Endothelial cell of umbilical vein (primary cell): Measurements from ENCODE around the gene MLLT11. TPM values are rescaled to one million over a fixed set of nuclear protein-coding genes. Genes with fewer than 3 reads are reported as not detected.

ENCODE experiments used
- BruUV-seq: library from RNA; stranded (reverse); fragments of 400-500 nt; replicated peaks from 2 replicates; lab custom pipeline; 2021; lab: Mats Ljungman, UMichigan
- CTCF ChIA-PET: fragments of 300-600, 350-600 bp; sonication (Branson Sonifier 250); formaldehyde crosslinking; loops from one replicate; lab custom pipeline; 2021; ENCODE audit warnings: antibody characterized with exemption, inconsistent platforms; lab: Charles Lee
- POLR2A ChIA-PET: fragments of 300-600, 350-600 bp; sonication (Branson Sonifier 250); formaldehyde crosslinking; loops from one replicate; lab custom pipeline; 2021; ENCODE audit warnings: antibody characterized with exemption, inconsistent platforms; lab: Charles Lee
- DNase-seq: peaks from one replicate; pipeline ENCODE4 v3.0.0-alpha.2; 2011; ENCODE audit warnings: low read depth, low spot score
- FAIRE-seq: peaks from 2 replicates; lab custom pipeline; 2011; peaks lifted over from hg19 to GRCh38; lab: Jason Lieb, UNC
- H2AFZ ChIP-seq: 2 replicates; pipeline ENCODE4 v1.6.0; 2012; ENCODE audit warnings: low read depth, low read length, control low read depth, inconsistent platforms
- H3K27ac ChIP-seq: 2 replicates; pipeline ENCODE4 v1.5.1; 2011; ENCODE audit warnings: low read depth, mild to moderate bottlenecking, control low read depth, low read length, moderate library complexity; ENCODE audit not compliant: insufficient read depth
- H3K27me3 ChIP-seq, 2 experiments: 2 replicates each; pipeline versions ENCODE4 v1.6.0 to v1.6.1; 2011; ENCODE audit warnings: low read length in 2 of 2, mixed read lengths in 1 of 2; ENCODE audit not compliant: control insufficient read depth in 2 of 2, insufficient read depth in 2 of 2
- H3K36me3 ChIP-seq, 2 experiments: 2 replicates in 1 of 2; 3 replicates in 1 of 2; pipeline ENCODE4 v1.5.1; 2011; ENCODE audit warnings: low read length in 2 of 2, mild to moderate bottlenecking in 1 of 2, moderate library complexity in 1 of 2; ENCODE audit not compliant: control insufficient read depth in 2 of 2, insufficient read depth in 2 of 2; ENCODE audit errors: extremely low read depth in 1 of 2
- H3K4me1 ChIP-seq: 3 replicates; pipeline ENCODE4 v1.5.1; 2011; ENCODE audit warnings: mild to moderate bottlenecking, low read length; ENCODE audit not compliant: control insufficient read depth, insufficient read depth; ENCODE audit errors: extremely low read depth
- H3K4me2 ChIP-seq: 2 replicates; pipeline ENCODE4 v1.6.1; 2011; ENCODE audit warnings: low read length, control low read depth, mixed read lengths; ENCODE audit not compliant: insufficient read depth
- H3K4me3 ChIP-seq, 3 experiments: fragments of 200-600 bp in 1 of 3; sonication (generic), shearing (Covaris generic) in 1 of 3; replicated peaks in 1 of 3; 2 replicates each; pipeline ENCODE4 v1.5.1; 2011 to 2016; ENCODE audit warnings: control low read depth in 3 of 3, low read length in 3 of 3, mild to moderate bottlenecking in 2 of 3, inconsistent platforms in 1 of 3, low read depth in 1 of 3, moderate library complexity in 1 of 3; ENCODE audit not compliant: insufficient read depth in 1 of 3
- H3K79me2 ChIP-seq: 2 replicates; pipeline ENCODE4 v1.6.0; 2012; ENCODE audit warnings: low read length, inconsistent platforms; ENCODE audit not compliant: control insufficient read depth, insufficient read depth
- H3K9ac ChIP-seq: replicated peaks from 2 replicates; pipeline ENCODE3; 2011; ENCODE audit warnings: low read length, control low read depth; ENCODE audit not compliant: insufficient read depth; ENCODE audit errors: extremely low read depth
- H3K9me1 ChIP-seq: replicated peaks from 3 replicates; pipeline ENCODE4 v1.6.0; 2011; ENCODE audit warnings: mild to moderate bottlenecking, low read length; ENCODE audit not compliant: control insufficient read depth, insufficient read depth; ENCODE audit errors: extremely low read depth
- H3K9me3 ChIP-seq: replicated peaks from 2 replicates; pipeline ENCODE4 v1.5.1; 2012; ENCODE audit warnings: low read length, inconsistent platforms; ENCODE audit not compliant: control insufficient read depth, insufficient read depth
- H4K20me1 ChIP-seq: replicated peaks from 2 replicates; pipeline ENCODE3; 2011; ENCODE audit warnings: mild to moderate bottlenecking, low read length; ENCODE audit not compliant: control insufficient read depth, insufficient read depth; ENCODE audit errors: extremely low read depth
- EZH2 ChIP-seq: IDR thresholded peaks from 2 replicates; pipeline ENCODE4 v1.6.1; 2012; ENCODE audit warnings: borderline replicate concordance, low read depth, mild to moderate bottlenecking, moderate library complexity, low read length, inconsistent platforms; ENCODE audit not compliant: severe bottlenecking
- FOS ChIP-seq: IDR thresholded peaks from 2 replicates; pipeline ENCODE4 v1.6.1; 2011; ENCODE audit warnings: mild to moderate bottlenecking, low read length, moderate library complexity, borderline replicate concordance; ENCODE audit not compliant: insufficient read depth
- GATA2 ChIP-seq: IDR thresholded peaks from 2 replicates; pipeline ENCODE4 v1.7.0; 2011; ENCODE audit warnings: low read depth, mild to moderate bottlenecking, moderate library complexity, mixed read lengths, low read length; ENCODE audit not compliant: insufficient read length, insufficient read depth
- JUN ChIP-seq: IDR thresholded peaks from 2 replicates; pipeline ENCODE4 v1.6.1; 2011; ENCODE audit warnings: borderline replicate concordance, low read depth; ENCODE audit not compliant: insufficient read length, insufficient read depth
- MYC ChIP-seq: IDR thresholded peaks from one replicate; pipeline ENCODE4 v1.6.1; 2011; ENCODE audit warnings: mild to moderate bottlenecking, low read depth, low read length
- POLR2A ChIP-seq: IDR thresholded peaks from 2 replicates; pipeline ENCODE4 v1.6.1; 2012; ENCODE audit warnings: low read depth, mild to moderate bottlenecking, control low read depth, low read length
- POLR2AphosphoS5 ChIP-seq: IDR thresholded peaks from 2 replicates; pipeline ENCODE4 v1.6.1; 2012; ENCODE audit warnings: low read depth, mild to moderate bottlenecking, control low read depth, low read length, moderate library complexity; ENCODE audit not compliant: insufficient read depth
- dilution Hi-C: fragments of 300-500 bp; cut with MboI; formaldehyde crosslinking; loops from one replicate; pipeline ENCODE4 v1.15.0; 2019; ENCODE audit warnings: low sequenced_read_pairs; ENCODE audit not compliant: extremely low pct_ligation_motif_present
- intact Hi-C: fragments of 100-400 bp; cut with micrococcal nuclease; formaldehyde crosslinking; loops from one replicate; pipeline ENCODE4 v1.10.0; 2022
- polyA plus RNA-seq, 4 experiments: library from polyadenylated mRNA; depleted of rRNA in 3 of 4; stranded (reverse) in 3 of 4; unstranded in 1 of 4; fragments of >200 nt; gene quantifications; 2 replicates each; pipeline versions ENCODE4 v1.2.1 to v1.2.3, GENCODE V29; 2011 to 2012; ENCODE audit warnings: missing spikeins in 1 of 4
- total RNA-seq: library from RNA; stranded (reverse); gene quantifications from 2 replicates; pipeline ENCODE4 v1.2.3, GENCODE V29; 2021
- TF ChIP-seq, protein P1 (sequence below): IDR thresholded peaks from 2 replicates; pipeline ENCODE4 v1.6.1; 2011; ENCODE audit not compliant: insufficient read depth, insufficient read length
- TF ChIP-seq, protein P2 (sequence below), 2 donors: IDR thresholded peaks; 1 replicate in 1 of 2; 2 replicates in 1 of 2; pipeline ENCODE4 v1.5.1; 2011; ENCODE audit warnings: low read length in 2 of 2, mild to moderate bottlenecking in 2 of 2, moderate library complexity in 2 of 2, control low read depth in 1 of 2, inconsistent platforms in 1 of 2, low read depth in 1 of 2; ENCODE audit not compliant: insufficient read depth in 1 of 2; ENCODE audit errors: extremely low read depth in 1 of 2

The MLLT11 gene
- total and polyA plus RNA-seq, 2 donors (not counting 3 experiments of a cell fraction or from before 2014, with no cell fraction given) = 25.2 to 26.5 TPM

DNA sequence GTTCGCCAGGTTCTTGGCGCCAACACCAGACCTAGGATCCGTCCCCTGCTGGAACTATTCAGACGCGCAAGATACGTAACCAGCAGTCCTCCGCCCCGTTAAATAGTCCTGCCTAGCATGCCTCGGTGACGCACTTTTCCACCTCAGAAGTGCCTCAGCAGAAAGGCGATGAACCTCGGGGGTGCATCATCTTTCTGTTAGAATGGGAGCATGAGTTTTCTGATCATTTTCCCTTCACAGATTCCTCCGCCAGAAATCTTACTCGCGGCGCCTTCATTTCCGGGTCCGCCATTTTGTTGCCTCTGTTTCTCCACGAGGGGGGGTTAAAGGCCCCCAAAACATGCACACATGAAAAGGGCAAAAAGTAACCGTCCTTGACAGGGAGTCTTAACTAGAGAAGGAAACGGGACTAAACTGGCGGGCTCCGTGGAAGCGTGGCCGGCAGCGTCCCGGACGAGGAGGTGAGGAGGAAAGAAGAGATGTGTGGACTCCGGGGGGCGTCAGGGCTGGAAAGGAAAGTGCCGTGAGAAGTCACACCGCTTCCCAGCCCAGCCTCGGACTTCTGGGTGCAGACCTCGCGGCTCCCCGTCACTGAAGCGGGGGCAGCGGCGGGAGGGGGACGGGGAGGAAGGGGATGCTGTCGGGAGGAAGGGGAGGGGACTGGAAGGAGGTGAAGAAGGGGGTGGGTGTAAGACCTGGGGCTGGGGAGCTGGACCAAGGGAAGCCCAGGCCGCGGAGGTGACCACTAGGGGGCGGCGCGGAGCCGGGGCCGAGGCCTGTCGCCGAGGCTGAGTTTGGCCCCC is 10.5 kb downstream of the MLLT11 start, which contains the start of gene GABPB2:
Gene GABPB2, plus strand, starts transcription at position 288 of the 803 bp plus-strand sequence. CDS start 17,429 bp downstream, outside the sequence.
- intact Hi-C loops (loop anchor here (1.0 to 2.0 kb wide), 7 partner anchors 9 to 181 kb away; partner anchors contain the start of genes PRUNE1, SCNM1, SEMA6C and TNFAIP8L2), dilution Hi-C loops (no loop called here)
- Histone ChIP-seq H3K4me3 (peak within 1 kb of the TSS; percentile 44 to 73 (median 62)), H3K27me3 (no peaks in the 10 kb centered on the region), H3K4me1 (no peaks in the 10 kb centered on the region), H3K9me3 (no peaks in the 10 kb centered on the region), H3K36me3 (peaks cover 0 to 5% of the 10 kb centered on the region in 2 experiments), H3K4me2 (peak within 1 kb of the TSS; percentile 15), H3K27ac (peak within 1 kb of the TSS; percentile 80), H4K20me1 (no peaks in the 10 kb centered on the region), H3K9ac (peak within 1 kb of the TSS; percentile 84), H2AFZ (peak within 1 kb of the TSS; percentile 7), H3K9me1 (no peaks in the 10 kb centered on the region), H3K79me2 (peaks cover 21% of the 10 kb centered on the region)
- CTCF ChIA-PET = interaction anchor here (0.6 to 3.0 kb wide), 17 partner anchors 11 to 181 kb away, joined by 3 to 39 read pairs (median 5); partner anchors contain the start of genes C1orf56, CDC42SE1, LYSMD1 and MINDY1
- DNase-seq = peak; percentile 95
- POLR2A ChIA-PET = interaction anchor here (0.7 to 1.8 kb wide), 3 partner anchors 8 to 85 kb away, joined by 3 to 5 read pairs (median 3); partner anchors contain the start of gene MLLT11
- peak; percentile 85 for FAIRE-seq
- TF ChIP-seq POLR2AphosphoS5 (peak; percentile 84), GATA2 (no peak), JUN (no peak), EZH2 (no peak), FOS (no peak), POLR2A (no peak), MYC (peak; percentile 51)
- TF ChIP-seq, protein P1, sequence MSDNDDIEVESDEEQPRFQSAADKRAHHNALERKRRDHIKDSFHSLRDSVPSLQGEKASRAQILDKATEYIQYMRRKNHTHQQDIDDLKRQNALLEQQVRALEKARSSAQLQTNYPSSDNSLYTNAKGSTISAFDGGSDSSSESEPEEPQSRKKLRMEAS = no peak
- TF ChIP-seq, protein P2, sequence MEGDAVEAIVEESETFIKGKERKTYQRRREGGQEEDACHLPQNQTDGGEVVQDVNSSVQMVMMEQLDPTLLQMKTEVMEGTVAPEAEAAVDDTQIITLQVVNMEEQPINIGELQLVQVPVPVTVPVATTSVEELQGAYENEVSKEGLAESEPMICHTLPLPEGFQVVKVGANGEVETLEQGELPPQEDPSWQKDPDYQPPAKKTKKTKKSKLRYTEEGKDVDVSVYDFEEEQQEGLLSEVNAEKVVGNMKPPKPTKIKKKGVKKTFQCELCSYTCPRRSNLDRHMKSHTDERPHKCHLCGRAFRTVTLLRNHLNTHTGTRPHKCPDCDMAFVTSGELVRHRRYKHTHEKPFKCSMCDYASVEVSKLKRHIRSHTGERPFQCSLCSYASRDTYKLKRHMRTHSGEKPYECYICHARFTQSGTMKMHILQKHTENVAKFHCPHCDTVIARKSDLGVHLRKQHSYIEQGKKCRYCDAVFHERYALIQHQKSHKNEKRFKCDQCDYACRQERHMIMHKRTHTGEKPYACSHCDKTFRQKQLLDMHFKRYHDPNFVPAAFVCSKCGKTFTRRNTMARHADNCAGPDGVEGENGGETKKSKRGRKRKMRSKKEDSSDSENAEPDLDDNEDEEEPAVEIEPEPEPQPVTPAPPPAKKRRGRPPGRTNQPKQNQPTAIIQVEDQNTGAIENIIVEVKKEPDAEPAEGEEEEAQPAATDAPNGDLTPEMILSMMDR (IDR thresholded peaks at IDR 0.05; ENCODE audit: extremely low read depth in 1 of 2, insufficient read depth in 1 of 2, low read depth in 1 of 2, low read length in 2 of 2) = peak; percentile 79 to 99
- TSS peak; percentile 80 for BruUV-seq
